K562 (cell line): ENCODE measurements around the gene TM9SF3. TPM values are rescaled to one million over a fixed set of nuclear protein-coding genes. Genes with fewer than 3 reads are reported as not detected.

Source experiments
- ARNT ChIP-seq, 2 experiments: fragments of 450-650 bp; IDR thresholded peaks; 2 replicates each; pipeline ENCODE4 v1.6.1; 2016; ENCODE audit warnings: mild to moderate bottlenecking in 1 of 2
- CBFA2T3 ChIP-seq: fragments of 450-650 bp; IDR thresholded peaks from 2 replicates; pipeline ENCODE4 v1.6.1; 2017
- CC2D1A ChIP-seq: fragments of 450-650 bp; IDR thresholded peaks from 2 replicates; pipeline ENCODE4 v1.6.1; 2017; ENCODE audit warnings: mild to moderate bottlenecking
- CCNT2 ChIP-seq: IDR thresholded peaks from 2 replicates; pipeline ENCODE4 v1.6.1; 2011; ENCODE audit warnings: borderline replicate concordance, low read depth, mild to moderate bottlenecking, moderate library complexity, mixed read lengths, low read length; ENCODE audit not compliant: insufficient read length; ENCODE audit errors: extremely low read depth
- EHMT2 ChIP-seq: fragments of 450-650 bp; IDR thresholded peaks from 2 replicates; pipeline ENCODE4 v1.6.1; 2018; ENCODE audit warnings: antibody characterized with exemption
- FOSL1 ChIP-seq: fragments of 200-800 bp; sonication (Bioruptor generic); conservative IDR thresholded peaks from 2 replicates; pipeline ENCODE4 v1.6.1; 2016; ENCODE audit warnings: missing genetic modification characterization, missing compliant biosample characterization
- HMGN3 ChIP-seq: IDR thresholded peaks from 2 replicates; pipeline ENCODE4 v1.6.1; 2011; ENCODE audit warnings: borderline replicate concordance, low read depth, mild to moderate bottlenecking, mixed read lengths, low read length; ENCODE audit not compliant: insufficient read length; ENCODE audit errors: extremely low read depth
- JUND ChIP-seq, 2 experiments: IDR thresholded peaks; 2 replicates in 1 of 2; 3 replicates in 1 of 2; pipeline ENCODE4 v1.6.1; 2011; ENCODE audit warnings: borderline replicate concordance in 2 of 2, low read depth in 2 of 2, low read length in 2 of 2, improper control_type of control experiment in 1 of 2, missing biosample characterization in 1 of 2, missing genetic modification characterization in 1 of 2, missing genetic modification reagents in 1 of 2
- KLF16 ChIP-seq: IDR thresholded peaks from 2 replicates; pipeline ENCODE4 v1.6.1; 2016; ENCODE audit warnings: antibody characterized with exemption
- L3MBTL2 ChIP-seq: fragments of 450-650 bp; IDR thresholded peaks from 2 replicates; pipeline ENCODE4 v1.6.1; 2016; ENCODE audit warnings: mild to moderate bottlenecking, moderate library complexity
- MBD2 ChIP-seq: sonication (generic); IDR thresholded peaks from 2 replicates; pipeline ENCODE4 v1.6.1; 2016; ENCODE audit warnings: low read depth, borderline replicate concordance
- NCOR1 ChIP-seq: fragments of 450-650 bp; IDR thresholded peaks from 2 replicates; pipeline ENCODE4 v1.6.1; 2016; ENCODE audit warnings: mild to moderate bottlenecking, moderate library complexity
- SIRT6 ChIP-seq: IDR thresholded peaks from one replicate; pipeline ENCODE4 v1.6.1; 2012; ENCODE audit warnings: low read depth, mild to moderate bottlenecking, control low read depth, inconsistent platforms, low read length, moderate library complexity
- SMARCC2 ChIP-seq: fragments of 450-650 bp; IDR thresholded peaks from 2 replicates; pipeline ENCODE4 v1.6.1; 2017; ENCODE audit warnings: antibody characterized with exemption, moderate library complexity, mild to moderate bottlenecking, low read depth
- TAL1 ChIP-seq: fragments of 450-650 bp; IDR thresholded peaks from 2 replicates; pipeline ENCODE4 v1.6.1; 2016; ENCODE audit warnings: mild to moderate bottlenecking
- ZNF324 ChIP-seq: fragments of 250-450 bp; sonication (Bioruptor Pico); IDR thresholded peaks from 2 replicates; pipeline ENCODE4 v1.4.0; 2020; ENCODE audit warnings: mild to moderate bottlenecking
- ZNF592 ChIP-seq: fragments of 450-650 bp; IDR thresholded peaks from 2 replicates; pipeline ENCODE4 v1.6.1; 2017; ENCODE audit warnings: antibody characterized with exemption, mild to moderate bottlenecking
- polyA plus RNA-seq, 8 experiments: library from polyadenylated mRNA; depleted of rRNA in 4 of 8; stranded (reverse) in 5 of 8; unstranded in 3 of 8; fragments of >200 nt; fragmentation: Nextera tagmentation in 2 of 8; fragmentation: Illumina TruSeq in 1 of 8; extraction: Ambion mirVana in 2 of 8; extraction: Trizol in 1 of 8; gene quantifications; 2 replicates each; pipeline versions ENCODE4 v1.2.1 to v1.2.3, GENCODE V29; 2011 to 2014; ENCODE audit warnings: inconsistent platforms in 1 of 8, missing spikeins in 1 of 8
- total RNA-seq, 7 experiments: library from RNA; depleted of rRNA in 6 of 7; stranded (reverse); fragments of >200 nt in 6 of 7; fragmentation: Illumina TruSeq in 2 of 7; extraction: Trizol in 2 of 7; gene quantifications; 2 replicates each; pipeline versions ENCODE4 v1.2.1 to v1.2.3, GENCODE V29; 2011 to 2021; ENCODE audit warnings: low replicate concordance in 1 of 7
- TF ChIP-seq, protein P1 (sequence below): fragments of 450-650 bp; conservative IDR thresholded peaks from 2 replicates; pipeline ENCODE4 v1.6.1; 2016; ENCODE audit warnings: missing genetic modification characterization, low read depth, mild to moderate bottlenecking, missing compliant biosample characterization, moderate library complexity

TM9SF3 gene
- total and polyA plus RNA-seq, 9 of the 15 experiments (the other 6 are each of a cell fraction or from before 2014, with no cell fraction given): 16.1 to 63.1 (median 34.9) TPM

DNA sequence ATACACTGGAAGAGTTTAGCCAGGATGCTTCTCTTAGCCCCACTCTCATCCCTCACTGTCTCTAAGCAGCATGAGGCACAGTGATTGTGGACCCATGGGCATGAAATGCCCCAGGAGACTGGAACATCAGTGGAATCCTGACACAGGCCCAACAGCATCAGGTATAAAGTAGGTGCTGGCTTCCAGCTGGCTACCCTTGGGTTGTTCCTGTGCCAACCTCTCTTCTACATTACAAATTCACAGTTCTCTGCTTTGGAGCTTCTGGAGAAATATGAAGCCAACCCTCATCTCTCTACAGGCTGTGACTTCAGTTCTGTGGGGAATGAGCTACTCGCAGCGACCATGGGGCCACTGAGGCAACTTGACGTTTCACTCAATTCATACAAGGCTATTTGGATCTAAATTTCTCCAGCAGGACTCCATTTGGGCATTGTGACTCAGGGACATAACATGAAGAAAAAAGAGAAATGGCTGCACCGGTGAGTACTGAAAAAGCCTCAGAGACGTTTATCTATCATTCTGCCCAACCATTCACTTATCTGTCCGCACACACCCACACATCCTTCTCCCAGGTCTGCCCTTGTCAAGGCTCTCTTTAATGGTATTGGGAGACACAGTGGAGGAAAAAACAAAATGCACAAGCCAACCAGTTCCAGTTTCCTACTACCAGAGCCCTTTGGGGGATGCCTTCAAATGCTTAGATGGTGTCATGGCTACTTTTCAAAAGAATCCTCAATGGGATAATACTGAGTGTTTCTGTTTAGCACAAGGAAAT is 35.4 kb upstream of the TM9SF3 start (continued):
- TF ChIP-seq CBFA2T3: peak; percentile 92
- peak; percentile 66 for TF ChIP-seq EHMT2
- TF ChIP-seq HMGN3: peak; percentile 42
- 0 out of 2 replicates have a peak, but pooled peaks have one; percentile 17 for TF ChIP-seq L3MBTL2
- peak; percentile 44; the same call in 1 of the 2 replicates for TF ChIP-seq JUND (IDR thresholded peaks at IDR 0.05; ENCODE audit: borderline replicate concordance, low read depth, low read length)
- TF ChIP-seq JUND (tag; IDR thresholded peaks at IDR 0.05; ENCODE audit: borderline replicate concordance, low read depth, low read length): peak; percentile 51; the same call in 1 of the 3 replicates
- no peak for TF ChIP-seq SIRT6
- peak; percentile 80 for TF ChIP-seq NCOR1
- TF ChIP-seq, protein P1, sequence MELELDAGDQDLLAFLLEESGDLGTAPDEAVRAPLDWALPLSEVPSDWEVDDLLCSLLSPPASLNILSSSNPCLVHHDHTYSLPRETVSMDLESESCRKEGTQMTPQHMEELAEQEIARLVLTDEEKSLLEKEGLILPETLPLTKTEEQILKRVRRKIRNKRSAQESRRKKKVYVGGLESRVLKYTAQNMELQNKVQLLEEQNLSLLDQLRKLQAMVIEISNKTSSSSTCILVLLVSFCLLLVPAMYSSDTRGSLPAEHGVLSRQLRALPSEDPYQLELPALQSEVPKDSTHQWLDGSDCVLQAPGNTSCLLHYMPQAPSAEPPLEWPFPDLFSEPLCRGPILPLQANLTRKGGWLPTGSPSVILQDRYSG: no peak
- TF ChIP-seq FOSL1 (tag): 0 out of 2 replicates have a peak, but pooled peaks have one; percentile 41
- TF ChIP-seq MBD2: 0 out of 2 replicates have a peak, but pooled peaks have one; percentile 43
- peak; percentile 89 for TF ChIP-seq TAL1
- peak in 1 of 2 experiments; percentile 37; a peak in 1 of 4 replicates for TF ChIP-seq ARNT (IDR thresholded peaks at IDR 0.05)
- peak; percentile 60; the same call in 1 of the 2 replicates for TF ChIP-seq SMARCC2
- TF ChIP-seq KLF16: peak; percentile 79
- TF ChIP-seq CC2D1A: peak; percentile 34; the same call in 1 of the 2 replicates
- peak; percentile 63; the same call in 1 of the 2 replicates for TF ChIP-seq ZNF592
- TF ChIP-seq CCNT2: peak; percentile 76
- no peak for TF ChIP-seq ZNF324 (CRISPR knock-in tag)
